ENCODE data around the gene NOP10. TPM values are rescaled to one million over a fixed set of nuclear protein-coding genes. Genes with fewer than 3 reads are reported as not detected.

Gene NOP10
- 205 and 268 TPM in 2 replicates for total RNA-seq

DNA sequence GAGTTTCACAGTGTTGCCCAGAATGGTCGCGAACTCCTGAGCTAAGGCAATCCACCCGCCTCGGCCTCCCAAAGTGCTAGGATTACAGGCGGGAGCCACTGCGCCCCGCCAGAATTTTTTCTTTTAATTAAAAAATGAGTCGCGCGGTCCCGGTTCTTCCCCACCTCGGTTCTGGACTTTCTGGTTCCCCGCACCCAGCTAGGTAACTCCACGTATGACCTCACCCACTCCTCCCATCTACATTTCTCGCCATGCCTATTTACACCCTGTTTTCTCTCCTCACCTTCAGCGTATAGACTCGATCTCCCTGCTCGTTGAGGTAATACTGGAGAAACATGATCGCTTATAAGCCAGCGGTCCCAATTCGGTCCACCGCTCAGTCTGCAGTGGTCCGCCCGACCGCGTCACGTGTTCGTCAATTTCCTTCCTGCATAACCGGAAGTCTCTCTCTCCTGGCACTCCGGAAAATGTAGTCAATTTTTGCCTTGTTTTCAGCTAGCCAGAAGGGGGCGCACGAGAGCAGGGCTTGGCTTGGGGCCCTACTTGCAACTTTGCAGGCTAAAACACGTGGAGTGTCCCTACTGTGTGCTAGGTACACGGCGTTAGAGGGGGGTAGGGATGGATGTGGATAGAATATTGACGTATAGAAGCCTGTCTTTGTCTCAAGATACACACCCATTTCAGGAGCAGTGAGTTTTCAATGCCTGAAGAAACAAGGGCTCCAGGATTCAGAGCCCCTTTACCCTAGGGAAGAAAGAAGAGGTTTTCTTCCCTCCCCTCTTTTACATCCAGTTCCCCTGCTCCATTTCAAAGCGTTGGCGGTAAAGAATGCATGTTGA lies at the start of gene NOP10, which contains the start of gene NUTM1:
NOP10 (minus strand) TSS at position 400 of the 839 bp plus-strand sequence; CDS start at position 337, 63 bp downstream.
NUTM1 (plus strand) TSS at position 579 of the 839 bp plus-strand sequence. CDS start 382 bp downstream, outside the sequence.

GRCh38 chr15:34367101-34368081 lies 24.5 kb upstream of the NOP10 start, which contains the start of gene LPCAT4:
Gene LPCAT4, minus strand, starts transcription at chr15:34367196. Its CDS starts 96 bp downstream, at chr15:34367100.

GRCh38 chr15:34337557-34338306 lies 5.2 kb downstream of the NOP10 start, which contains the start of gene SLC12A6:
Gene SLC12A6, minus strand, starts transcription at chr15:34337781. Its CDS starts 1,101 bp downstream, at chr15:34336680.

Other genes starting within 250 kb of the NOP10 start
- gene EMC7, start 241.3 kb downstream of the NOP10 start, total RNA-seq = 21.7 and 27.3 TPM in 2 replicates
- gene PGBD4, start 241.1 kb downstream of the NOP10 start, total RNA-seq = 1.2 and 1.5 TPM in 2 replicates
- 43.6 and 53.3 TPM in 2 replicates for gene KATNBL1, start 133.0 kb downstream of the NOP10 start, total RNA-seq
- 120 and 178 TPM in 2 replicates for gene EMC4, start 118.1 kb downstream of the NOP10 start, total RNA-seq
- gene SLC12A6, start 5.4 kb downstream of the NOP10 start, total RNA-seq = 10.4 and 16.6 TPM in 2 replicates
- not detected in 2 replicates for gene NUTM1, start 179 bp upstream of the NOP10 start, total RNA-seq
- gene LPCAT4, start 24.1 kb upstream of the NOP10 start, total RNA-seq = 9.6 and 10.4 TPM in 2 replicates
- 16.0 and 16.4 TPM in 2 replicates for gene GOLGA8A, start 94.7 kb upstream of the NOP10 start, total RNA-seq
- 26.0 and 35.8 TPM in 2 replicates for gene GOLGA8B, start 240.5 kb upstream of the NOP10 start, total RNA-seq